ENCODE data around the gene PRSS8. TPM values are rescaled to one million over a fixed set of nuclear protein-coding genes. Genes with fewer than 3 reads are reported as not detected.

PRSS8 gene
- total RNA-seq, 1 donor from 2014 or later = 75.4 TPM

- intact Hi-C loops (cut with DNase I) = no loop called here
- H3K4me3 ChIP-seq = no peak overlapping the region
- peaks cover 59% of the 10 kb centered on the region for H3K4me1 ChIP-seq
- peak overlapping the region; percentile 96 for H3K27ac ChIP-seq
- peaks cover 79% of the 10 kb centered on the region for H3K36me3 ChIP-seq
- ATAC-seq = peak; percentile 20 to 37
- DNase-seq = no peak
- H3K9me3 ChIP-seq = no peaks in the 10 kb centered on the region
- no peaks in the 10 kb centered on the region for H3K27me3 ChIP-seq (ENCODE audit: low read depth)
- TF ChIP-seq CTCF (IDR thresholded peaks at IDR 0.05) = no peak
Measured at GRCh38 chr16:31127182-31127581, 8.3 kb downstream of the PRSS8 start.

GRCh38 chr16:31125844-31126243 is 9.7 kb downstream of the PRSS8 start:
- no peak for TF ChIP-seq CTCF (IDR thresholded peaks at IDR 0.05)

GRCh38 chr16:31120129-31120528 is 15.4 kb downstream of the PRSS8 start:
- intact Hi-C loops (cut with DNase I) = no loop called here
- Histone ChIP-seq H3K36me3 (peaks cover 56% of the 10 kb centered on the region), H3K27ac (peak overlapping the region; percentile 96), H3K4me1 (peaks cover 23% of the 10 kb centered on the region), H3K9me3 (no peaks in the 10 kb centered on the region), H3K27me3 (ENCODE audit: low read depth) (no peaks in the 10 kb centered on the region), H3K4me3 (no peak overlapping the region)
- no peak for ATAC-seq
- no peak for TF ChIP-seq CTCF (IDR thresholded peaks at IDR 0.05)
- no peak for DNase-seq

More at GRCh38 chr16:31125844-31126243, 9.7 kb downstream of the PRSS8 start:
- peak overlapping the region; percentile 96 for H3K27ac ChIP-seq
- intact Hi-C loops (cut with DNase I) = no loop called here
- H3K27me3 ChIP-seq (ENCODE audit: low read depth) = no peaks in the 10 kb centered on the region
- no peaks in the 10 kb centered on the region for H3K9me3 ChIP-seq
- ATAC-seq (no peak), DNase-seq (no peak)
- peaks cover 77% of the 10 kb centered on the region for H3K36me3 ChIP-seq
- H3K4me3 ChIP-seq = no peak overlapping the region
- peaks cover 46% of the 10 kb centered on the region for H3K4me1 ChIP-seq

GRCh38 chr16:31118223-31119155 is 17.0 kb downstream of the PRSS8 start:
- peaks cover 36% of the 10 kb centered on the region for H3K4me1 ChIP-seq
- DNase-seq (no peak), ATAC-seq (peak; percentile 8 to 25)
- peaks cover 41% of the 10 kb centered on the region for H3K36me3 ChIP-seq
- H3K9me3 ChIP-seq = no peaks in the 10 kb centered on the region
- H3K4me3 ChIP-seq = peak overlapping the region; percentile 55
- TF ChIP-seq CTCF (IDR thresholded peaks at IDR 0.05) = no peak
- peak overlapping the region; percentile 96 for H3K27ac ChIP-seq
- H3K27me3 ChIP-seq (ENCODE audit: low read depth) = no peaks in the 10 kb centered on the region
- intact Hi-C loops (cut with DNase I) = no loop called here

GRCh38 chr16:31117384-31118222 is 17.9 kb downstream of the PRSS8 start, which contains the start of gene KAT8:
Gene KAT8 (plus strand): TSS chr16:31117664. CDS start chr16:31117682, 18 bp downstream.
- H3K4me3 ChIP-seq = peak within 1 kb of the TSS; percentile 55
- H3K9me3 ChIP-seq = no peaks in the 10 kb centered on the region
- H3K4me1 ChIP-seq = peaks cover 43% of the 10 kb centered on the region
- H3K27ac ChIP-seq = peak within 1 kb of the TSS; percentile 96
- TF ChIP-seq CTCF (IDR thresholded peaks at IDR 0.05) = no peak
- no peaks in the 10 kb centered on the region for H3K27me3 ChIP-seq (ENCODE audit: low read depth)
- DNase-seq (peak; percentile 99), ATAC-seq (peak; percentile 98)
- intact Hi-C loops (cut with DNase I) = no loop called here
- peaks cover 36% of the 10 kb centered on the region for H3K36me3 ChIP-seq

Data from lower lobe of right lung (tissue), 2 donors.